Raji (cell line): ENCODE measurements around the gene TRIM63.

Source experiments
- POLR2A ChIP-seq: IDR thresholded peaks from 2 replicates; pipeline ENCODE4 v1.6.1; 2011; ENCODE audit warnings: low read depth, low read length, control low read depth; ENCODE audit not compliant: insufficient read depth

TRIM63 gene

GRCh38 chr1:26047278-26047874 is 20.1 kb downstream of the TRIM63 start:
- TF ChIP-seq POLR2A, result no peak

DNA sequence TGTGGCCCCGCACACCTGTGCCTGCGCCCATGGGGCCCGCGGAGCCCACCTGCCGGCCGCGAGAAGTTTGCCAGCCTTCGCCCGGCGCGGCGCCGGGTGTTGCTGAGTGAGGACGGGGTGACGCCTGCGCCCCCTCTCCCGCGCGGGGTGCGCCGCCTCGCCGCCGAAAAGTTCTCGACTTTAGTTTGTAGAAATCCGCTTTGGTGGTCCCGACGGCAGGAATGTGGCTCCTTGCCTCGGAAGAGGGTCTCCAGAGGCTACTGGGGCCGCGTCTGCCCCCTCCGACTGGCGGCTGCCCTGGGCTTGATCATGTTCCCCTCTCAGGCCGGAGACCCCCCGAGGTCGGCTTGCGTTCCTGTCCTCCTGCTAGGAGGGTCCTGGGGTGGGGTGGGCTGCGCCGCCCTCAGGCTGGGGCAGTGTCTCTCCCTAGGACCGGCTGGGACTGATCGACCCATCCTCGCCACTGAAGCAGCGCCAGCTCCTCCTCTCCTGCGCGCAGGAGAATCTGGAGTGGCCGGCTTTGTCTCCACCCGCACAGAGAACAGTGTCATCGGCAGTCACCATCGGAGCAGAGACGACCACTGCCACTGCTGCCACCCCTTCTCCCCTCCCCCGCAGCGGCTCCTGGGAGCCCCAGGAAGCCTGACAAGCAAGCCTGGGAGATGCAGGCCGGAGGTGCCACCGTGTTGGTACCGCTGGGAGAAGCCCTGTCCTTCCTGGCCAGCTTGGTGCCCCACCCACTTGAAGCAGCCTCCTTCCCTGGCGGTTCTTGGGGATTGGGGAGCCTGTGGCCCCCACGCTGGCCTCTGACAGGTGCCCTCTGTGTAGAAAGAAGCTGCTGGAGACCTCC is 21.0 kb downstream of the TRIM63 start:
- TF ChIP-seq POLR2A, result no peak

GRCh38 chr1:26045722-26046245 is 21.6 kb downstream of the TRIM63 start, which contains the start of gene SLC30A2:
SLC30A2 (minus strand) TSS chr1:26046118; CDS start chr1:26045896, 222 bp downstream.
- TF ChIP-seq POLR2A, result no peak

DNA sequence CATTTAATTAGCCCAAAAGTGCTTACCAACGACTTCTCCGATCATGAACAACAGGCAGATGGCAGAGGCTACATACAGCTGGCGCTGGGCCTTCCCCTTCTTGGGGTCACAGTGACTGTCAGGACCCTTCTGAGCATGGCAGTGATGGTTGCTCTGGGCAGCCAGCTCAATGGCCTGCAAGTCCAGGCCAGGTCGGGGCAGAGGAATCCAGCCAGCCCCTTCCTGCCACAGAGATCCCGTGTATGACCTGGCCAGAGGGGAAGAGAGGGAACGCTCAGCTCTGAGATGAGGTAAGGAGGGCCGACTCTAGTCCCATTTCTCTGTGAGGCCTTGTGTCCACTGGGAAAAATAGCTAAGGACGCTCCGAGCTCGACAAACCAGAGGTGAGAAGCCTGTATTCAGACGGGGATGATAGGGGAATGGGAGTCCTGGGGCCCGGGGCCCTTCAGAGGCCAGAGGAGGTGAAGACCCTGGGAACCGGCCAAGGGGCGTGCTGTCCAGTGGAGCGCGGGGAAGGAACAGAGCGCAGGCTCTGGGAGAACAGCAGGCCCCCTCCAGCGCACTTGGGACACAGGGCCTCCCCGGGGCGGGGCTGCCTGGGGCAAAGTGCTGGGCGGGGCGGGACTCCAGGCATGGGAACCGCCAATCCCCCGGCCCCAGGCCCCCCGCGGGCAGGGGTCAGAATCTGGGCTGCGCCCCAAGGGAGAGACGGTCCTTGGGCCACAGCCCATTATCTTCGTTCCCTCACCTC is 22.3 kb downstream of the TRIM63 start:
- no peak for TF ChIP-seq POLR2A

- no peak for TF ChIP-seq POLR2A
Measured at GRCh38 chr1:26044414-26044813, 23.0 kb downstream of the TRIM63 start.

DNA sequence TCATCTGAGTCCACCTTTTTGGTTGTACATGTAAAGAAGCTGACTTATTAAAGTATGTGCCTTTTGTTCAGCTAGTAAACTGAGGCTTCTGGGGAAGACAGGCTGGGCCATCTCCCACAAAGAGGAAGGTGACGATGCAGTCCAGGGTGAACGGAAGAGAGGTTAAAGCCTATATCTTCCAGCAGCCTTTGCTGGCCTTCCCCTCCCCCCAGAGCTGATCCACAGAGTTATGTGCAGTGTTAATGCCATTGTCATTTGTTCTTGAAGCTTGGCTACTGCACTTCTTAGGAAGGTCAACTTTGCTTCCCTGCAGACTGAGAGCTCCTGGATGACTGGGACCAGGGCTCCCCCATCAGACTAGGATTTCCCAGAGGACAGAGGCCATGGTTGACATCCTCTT is 23.7 kb downstream of the TRIM63 start:
- no peak for TF ChIP-seq POLR2A

GRCh38 chr1:26041978-26042377 is 25.5 kb downstream of the TRIM63 start:
- TF ChIP-seq POLR2A, result no peak

DNA sequence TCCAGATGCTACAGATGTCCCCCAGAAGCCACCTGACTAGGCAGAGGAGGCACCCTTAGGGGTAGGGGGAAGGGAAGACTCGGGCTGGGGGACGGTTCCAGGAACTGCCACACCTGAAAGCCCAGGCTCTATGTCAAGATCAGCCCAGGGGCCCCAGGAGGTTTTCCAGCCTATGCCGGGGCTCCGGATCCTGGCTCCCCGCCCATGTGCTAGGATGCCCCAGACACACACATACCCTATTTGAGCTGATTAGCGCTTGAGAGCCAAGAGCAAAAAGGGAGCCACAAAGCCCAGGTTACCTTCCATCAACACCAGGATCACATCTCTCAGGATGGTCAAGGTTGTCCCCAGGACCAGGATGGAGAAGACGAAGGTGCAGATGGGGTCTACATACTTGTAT is 26.0 kb downstream of the TRIM63 start:
- TF ChIP-seq POLR2A, result no peak

- no peak for TF ChIP-seq POLR2A
Measured at GRCh38 chr1:26038904-26039303, 28.5 kb downstream of the TRIM63 start.

DNA sequence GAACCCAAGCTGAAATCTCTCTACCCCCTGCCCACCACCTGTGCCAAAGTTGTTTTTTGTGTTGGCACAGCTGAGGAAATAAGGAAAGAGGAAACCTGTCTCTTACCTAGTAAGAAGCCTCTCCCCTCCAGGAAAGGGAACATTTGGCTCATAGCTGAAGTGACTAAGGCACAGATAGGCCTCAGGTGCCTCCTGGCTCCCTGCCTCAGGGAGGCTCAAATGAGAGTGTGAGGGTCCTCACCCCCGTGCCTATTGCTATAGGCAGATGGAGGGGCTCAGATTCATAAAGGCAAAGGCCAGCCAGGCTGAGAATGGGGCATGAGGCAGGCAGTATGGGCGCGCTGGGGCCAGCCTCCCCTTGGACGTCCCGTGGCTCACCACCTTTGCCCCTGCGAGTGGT is 29.0 kb downstream of the TRIM63 start:
- TF ChIP-seq POLR2A, result no peak

DNA sequence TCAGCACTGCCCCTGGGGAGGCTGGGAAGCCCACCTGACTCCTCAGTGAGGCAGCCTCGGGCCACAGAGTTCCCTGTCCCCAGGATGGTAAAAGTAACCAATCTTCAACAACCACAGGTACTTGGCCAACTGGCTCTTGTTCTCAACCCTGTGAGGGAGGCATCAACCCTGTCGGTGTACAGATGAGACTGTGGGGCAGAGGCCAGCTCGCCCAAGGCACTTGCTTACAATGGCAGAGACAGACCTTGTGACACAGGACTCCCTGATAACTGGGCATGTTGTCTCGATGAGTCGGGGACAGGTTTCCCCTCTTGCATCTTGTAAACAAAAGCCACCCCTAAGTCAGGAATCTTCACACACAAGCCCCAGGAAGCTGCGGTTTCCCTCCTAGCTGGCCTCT is 29.5 kb downstream of the TRIM63 start:
- no peak for TF ChIP-seq POLR2A

DNA sequence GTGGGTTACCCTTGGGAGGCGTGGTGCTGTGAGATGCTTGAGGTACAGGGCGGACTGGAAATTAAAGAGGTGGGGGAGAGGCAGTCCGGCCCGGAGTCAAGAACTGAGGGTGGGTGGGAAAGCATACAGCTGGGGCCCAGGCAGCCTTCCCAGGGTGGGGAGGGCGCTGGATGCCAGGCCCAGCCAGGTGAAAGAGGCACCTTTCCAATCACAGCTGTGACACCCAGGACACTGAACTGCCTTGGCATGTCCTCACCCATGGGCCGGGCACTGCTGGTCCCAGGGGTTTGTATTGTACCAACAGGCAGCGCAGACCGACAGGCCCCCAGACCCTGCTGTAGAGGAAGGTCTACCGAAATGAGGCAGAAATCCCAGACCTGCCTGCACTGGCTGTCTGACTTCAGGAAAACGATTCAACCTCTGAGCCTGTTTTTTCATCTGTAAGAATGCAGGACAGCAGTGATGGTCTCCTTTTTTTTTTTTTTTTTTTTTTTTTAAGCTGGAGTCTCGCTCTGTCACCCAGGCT is 30.6 kb downstream of the TRIM63 start:
- no peak for TF ChIP-seq POLR2A

DNA sequence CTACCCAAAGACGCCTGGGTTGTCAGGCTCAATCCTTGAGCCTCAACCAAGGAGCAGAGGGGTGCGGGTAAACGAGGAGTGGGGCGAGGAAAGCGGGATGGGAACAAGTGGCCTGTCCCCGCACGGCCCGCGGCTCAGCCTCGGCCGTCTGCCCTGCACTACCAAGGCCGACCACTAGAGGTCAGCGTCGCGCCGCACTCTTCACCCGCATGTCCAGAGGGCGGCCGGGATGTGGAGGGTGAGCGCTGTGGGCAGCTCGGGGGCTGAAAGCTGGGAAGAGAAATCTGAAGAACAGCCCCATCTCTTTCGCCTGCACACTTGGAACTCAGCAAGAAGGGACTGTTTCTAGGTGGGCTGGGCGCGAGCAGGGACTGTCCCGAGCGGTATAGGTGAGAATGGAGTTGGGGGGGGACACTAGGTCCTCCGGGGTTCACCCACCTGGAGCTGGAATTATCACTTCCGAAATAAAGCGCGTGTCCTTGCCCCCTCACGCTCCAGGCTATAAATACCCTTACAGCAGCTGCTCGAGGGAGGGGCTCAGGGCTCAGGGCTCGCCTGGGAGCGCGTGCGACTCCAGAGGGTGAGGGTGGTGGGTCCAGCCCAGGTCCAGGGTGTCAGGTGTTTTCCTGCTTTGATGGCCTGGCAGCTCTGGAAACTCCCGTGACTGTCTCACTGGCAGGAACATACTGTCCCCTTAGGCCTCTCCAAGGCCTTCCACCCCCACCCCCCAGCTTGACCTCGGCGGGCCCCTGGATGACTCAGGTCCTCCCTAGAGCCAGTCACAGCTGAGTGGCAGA is 31.3 kb downstream of the TRIM63 start:
- TF ChIP-seq POLR2A, result no peak

DNA sequence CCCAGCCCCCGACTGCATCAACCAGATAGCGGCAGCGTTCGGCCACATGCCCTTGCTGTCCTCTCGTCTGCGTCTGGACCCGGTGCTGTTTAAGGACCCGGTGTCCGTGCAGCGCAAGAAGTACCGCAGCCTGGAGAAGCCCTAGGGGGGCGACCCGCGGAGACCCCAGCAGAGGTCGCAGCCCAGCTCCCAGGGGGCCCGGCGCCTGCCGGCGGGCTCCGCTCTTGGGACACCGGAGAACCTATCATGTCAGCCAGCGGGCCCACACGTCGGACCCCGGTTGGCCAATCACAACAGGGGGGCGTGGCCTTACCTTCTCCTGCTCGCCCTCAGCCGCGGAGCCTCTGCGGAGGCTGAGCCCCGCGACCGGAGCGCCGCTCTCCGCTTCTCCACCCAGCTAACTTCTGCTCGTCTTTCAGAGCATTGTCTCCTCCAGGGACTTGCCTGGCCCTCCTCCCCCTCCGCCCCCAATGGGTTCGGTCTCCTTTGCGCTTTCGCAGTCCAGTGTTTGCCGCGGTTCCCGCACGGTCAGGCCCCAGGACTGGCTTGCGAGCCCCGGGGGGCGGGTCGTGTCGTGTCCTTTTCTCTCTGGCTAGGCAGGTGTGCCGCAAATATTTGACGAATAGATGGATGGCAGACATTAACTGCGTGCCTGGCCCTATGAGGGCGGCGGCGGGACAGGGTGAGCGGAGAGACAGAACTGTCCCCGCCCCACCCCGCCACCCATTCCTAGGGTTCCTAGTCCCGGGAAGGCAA is 32.0 kb downstream of the TRIM63 start:
- TF ChIP-seq POLR2A, result no peak
